ENCODE data around the gene ZNF207. TPM values are rescaled to one million over a fixed set of nuclear protein-coding genes. Genes with fewer than 3 reads are reported as not detected.
"Not testable (repeated sequence)": the region's sequence is repeated elsewhere in the genome, so short reads cannot be mapped to it uniquely, and the experiment has no call there.

Gene ZNF207
- total RNA-seq, 2 experiments from 2014 or later: 252 to 262 TPM

DNA sequence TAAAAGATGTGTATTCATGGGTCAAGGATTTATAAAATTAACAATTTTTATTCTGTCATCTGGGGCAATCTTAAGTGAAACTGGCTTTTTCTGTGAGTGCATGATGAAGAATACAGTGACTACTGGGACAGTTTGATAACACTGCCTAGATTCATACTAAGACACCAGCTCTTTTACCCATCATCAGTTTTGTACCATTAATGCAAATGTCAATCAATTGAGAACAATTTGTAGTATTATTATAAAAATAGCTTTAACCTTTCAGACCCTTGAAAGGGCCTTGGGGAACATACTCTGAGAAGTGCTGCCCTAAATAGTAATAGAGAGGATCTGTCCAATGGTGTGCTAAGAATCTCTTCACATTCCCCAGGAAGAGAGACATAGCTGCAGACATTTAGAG is 49.0 kb downstream of the ZNF207 start:
- ATAC-seq (ENCODE audit: poor library complexity) (no peak), DNase-seq (no peak)
- Mint-ChIP-seq H3K27ac (peak overlapping the region; percentile 26), H3K4me1 (ENCODE audit: low read depth) (peaks cover 9% of the 10 kb centered on the region), H3K27me3 (no peaks in the 10 kb centered on the region), H3K9me3 (no peaks in the 10 kb centered on the region), H3K36me3 (ENCODE audit: low read depth) (peaks cover 4% of the 10 kb centered on the region), H3K4me3 (no peak overlapping the region)
- Histone ChIP-seq H3K27me3 (ENCODE audit: control insufficient read depth in 1 of 2, insufficient read depth in 2 of 2, low read length in 2 of 2) (no peaks in the 10 kb centered on the region), H3K27ac (ENCODE audit: low read depth in 1 of 2, low read length in 2 of 2) (no peak overlapping the region), H3K4me1 (ENCODE audit: insufficient read depth, low read length) (no peaks in the 10 kb centered on the region), H3K4me3 (ENCODE audit: low read length) (no peak overlapping the region), H3K9me3 (ENCODE audit: control insufficient read depth in 1 of 2, insufficient read depth in 1 of 2, low read length in 2 of 2) (peaks cover 0 to 6% of the 10 kb centered on the region in 2 experiments), H3K36me3 (ENCODE audit: insufficient read depth, low read length) (no peaks in the 10 kb centered on the region)
- CTCF ChIA-PET: interaction anchor here (2.0 kb wide), 1 partner anchor 45 kb away, joined by 5 read pairs; the partner anchor contains the start of gene PSMD11
- no peak for TF ChIP-seq CTCF (IDR thresholded peaks at IDR 0.05)
- POLR2A ChIA-PET: interaction anchor here (1.7 kb wide), 1 partner anchor 10 kb away, joined by 6 read pairs; no protein-coding TSS in a partner anchor
- intact Hi-C loops (cut with DNase I, micrococcal nuclease): no loop called here

DNA sequence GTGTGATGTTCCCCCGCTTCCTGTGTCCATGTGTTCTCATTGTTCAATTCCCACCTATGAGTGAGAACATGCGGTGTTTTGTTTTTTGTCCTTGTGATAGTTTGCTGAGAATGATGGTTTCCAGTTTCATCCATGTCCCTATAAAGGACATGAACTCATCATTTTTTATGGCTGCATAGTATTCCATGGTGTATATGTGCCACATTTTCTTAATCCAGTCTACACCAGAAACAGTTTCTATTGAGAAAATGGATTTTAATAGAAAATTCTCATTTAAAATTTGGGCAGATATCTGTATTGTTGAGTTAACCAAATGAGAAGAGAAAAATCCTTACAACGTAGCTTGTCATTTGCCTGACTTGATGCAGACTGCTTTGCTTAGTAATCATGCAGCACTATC is 60.1 kb downstream of the ZNF207 start:
- H3K4me1 ChIP-seq (ENCODE audit: insufficient read depth, low read length); H3K4me1 Mint-ChIP-seq (ENCODE audit: low read depth); DNase-seq; H3K27ac Mint-ChIP-seq; H3K9me3 Mint-ChIP-seq; H3K9me3 ChIP-seq (ENCODE audit: control insufficient read depth in 1 of 2, insufficient read depth in 1 of 2, low read length in 2 of 2); H3K27me3 ChIP-seq (ENCODE audit: control insufficient read depth in 1 of 2, insufficient read depth in 2 of 2, low read length in 2 of 2); H3K27me3 Mint-ChIP-seq; ATAC-seq (ENCODE audit: poor library complexity); H3K36me3 ChIP-seq (ENCODE audit: insufficient read depth, low read length); POLR2A ChIA-PET; CTCF ChIA-PET; H3K27ac ChIP-seq (ENCODE audit: low read depth in 1 of 2, low read length in 2 of 2); H3K4me3 ChIP-seq (ENCODE audit: low read length); H3K4me3 Mint-ChIP-seq; intact Hi-C loops (cut with DNase I, micrococcal nuclease): not testable (repeated sequence)
- H3K36me3 Mint-ChIP-seq (ENCODE audit: low read depth): peaks cover 22% of the 10 kb centered on the region

- Mint-ChIP-seq H3K9me3 (peaks cover 6% of the 10 kb centered on the region), H3K4me1 (ENCODE audit: low read depth) (no peaks in the 10 kb centered on the region), H3K36me3 (ENCODE audit: low read depth) (peaks cover 9% of the 10 kb centered on the region), H3K4me3 (no peak overlapping the region), H3K27ac (no peak overlapping the region), H3K27me3 (no peaks in the 10 kb centered on the region)
- peaks cover 9 to 10% of the 10 kb centered on the region in 2 experiments for H3K9me3 ChIP-seq (ENCODE audit: control insufficient read depth in 1 of 2, insufficient read depth in 1 of 2, low read length in 2 of 2)
- no peak for ATAC-seq (ENCODE audit: poor library complexity)
- POLR2A ChIA-PET: no interaction called here
- TF ChIP-seq CTCF (IDR thresholded peaks at IDR 0.05): no peak
- intact Hi-C loops (cut with DNase I, micrococcal nuclease): no loop called here
- H3K36me3 ChIP-seq (ENCODE audit: insufficient read depth, low read length): no peaks in the 10 kb centered on the region
- DNase-seq: no peak
- CTCF ChIA-PET: no interaction called here
- no peaks in the 10 kb centered on the region for H3K27me3 ChIP-seq (ENCODE audit: control insufficient read depth in 1 of 2, insufficient read depth in 2 of 2, low read length in 2 of 2)
- H3K4me1 ChIP-seq (ENCODE audit: insufficient read depth, low read length): no peaks in the 10 kb centered on the region
- no peak overlapping the region for H3K27ac ChIP-seq (ENCODE audit: low read depth in 1 of 2, low read length in 2 of 2)
- no peak overlapping the region for H3K4me3 ChIP-seq (ENCODE audit: low read length)
These were observed 76.9 kb downstream of the ZNF207 start for GRCh38 chr17:32426894-32427293.

GRCh38 chr17:32429598-32429997 is 79.6 kb downstream of the ZNF207 start:
- peaks cover 6% of the 10 kb centered on the region for H3K9me3 Mint-ChIP-seq
- Histone ChIP-seq H3K4me1 (ENCODE audit: insufficient read depth, low read length) (no peaks in the 10 kb centered on the region), H3K4me3 (ENCODE audit: low read length) (no peak overlapping the region), H3K27ac (ENCODE audit: low read depth in 1 of 2, low read length in 2 of 2) (no peak overlapping the region), H3K27me3 (ENCODE audit: control insufficient read depth in 1 of 2, insufficient read depth in 2 of 2, low read length in 2 of 2) (no peaks in the 10 kb centered on the region), H3K9me3 (ENCODE audit: control insufficient read depth in 1 of 2, insufficient read depth in 1 of 2, low read length in 2 of 2) (peaks cover 9 to 10% of the 10 kb centered on the region in 2 experiments), H3K36me3 (ENCODE audit: insufficient read depth, low read length) (no peaks in the 10 kb centered on the region)
- no peak overlapping the region for H3K4me3 Mint-ChIP-seq
- no peaks in the 10 kb centered on the region for H3K4me1 Mint-ChIP-seq (ENCODE audit: low read depth)
- intact Hi-C loops (cut with DNase I, micrococcal nuclease): no loop called here
- peaks cover 9% of the 10 kb centered on the region for H3K36me3 Mint-ChIP-seq (ENCODE audit: low read depth)
- ChIA-PET POLR2A (no interaction called here), CTCF (no interaction called here)
- ATAC-seq (ENCODE audit: poor library complexity) (no peak), DNase-seq (no peak)
- H3K27ac Mint-ChIP-seq: no peak overlapping the region
- TF ChIP-seq CTCF (IDR thresholded peaks at IDR 0.05): no peak
- no peaks in the 10 kb centered on the region for H3K27me3 Mint-ChIP-seq

Data from CD4-positive, alpha-beta T cell (primary cell).